Measurements from ENCODE around the gene EYA3.

The EYA3 gene

GRCh38 chr1:27938488-27938887, 149.9 kb downstream of the EYA3 start:
- DNase-seq (ENCODE audit: low read depth), result no peak

GRCh38 chr1:27937524-27937836, 150.9 kb downstream of the EYA3 start:
- no peak for DNase-seq (ENCODE audit: low read depth)

- DNase-seq (ENCODE audit: low read depth), result no peak
Measured at GRCh38 chr1:27936370-27936769, 152.0 kb downstream of the EYA3 start.

- no peak for DNase-seq (ENCODE audit: low read depth)
Measured at GRCh38 chr1:27935721-27936120, 152.7 kb downstream of the EYA3 start.

GRCh38 chr1:27934818-27935549, 153.4 kb downstream of the EYA3 start, which contains the start of gene SMPDL3B:
TSS of gene SMPDL3B (plus strand) at chr1:27935000. CDS start at chr1:27935184, 184 bp downstream.
- no peak for DNase-seq (ENCODE audit: low read depth)

- DNase-seq (ENCODE audit: low read depth), result no peak
Measured at GRCh38 chr1:27931759-27932158, 156.7 kb downstream of the EYA3 start.

GRCh38 chr1:27931184-27931583, 157.2 kb downstream of the EYA3 start:
- no peak for DNase-seq (ENCODE audit: low read depth)

- no peak for DNase-seq (ENCODE audit: low read depth)
Measured at GRCh38 chr1:27928216-27928954, 160.0 kb downstream of the EYA3 start.

GRCh38 chr1:27922272-27922671, 166.1 kb downstream of the EYA3 start:
- no peak for DNase-seq (ENCODE audit: low read depth)
